H9 (cell line): ENCODE results near the gene CHL1. TPM values are rescaled to one million over a fixed set of nuclear protein-coding genes. Genes with fewer than 3 reads are reported as not detected.

Source experiments
- DNase-seq: peaks from one replicate; pipeline ENCODE4 v3.0.0-alpha.2; 2017
- H2AFZ ChIP-seq: one replicate; pipeline ENCODE4 v1.6.1; 2013; ENCODE audit warnings: mild to moderate bottlenecking, low read length, control low read depth, moderate library complexity
- H2AK5ac ChIP-seq: 2 replicates; pipeline ENCODE4 v1.6.1; 2013; ENCODE audit warnings: low read length, control low read depth, mixed read lengths; ENCODE audit not compliant: insufficient read length
- H2BK120ac ChIP-seq: one replicate; pipeline ENCODE4 v1.6.1; 2013; ENCODE audit warnings: low read depth, mild to moderate bottlenecking, low read length, control low read depth, inconsistent platforms; ENCODE audit not compliant: poor library complexity, severe bottlenecking
- H2BK12ac ChIP-seq: 2 replicates; pipeline ENCODE4 v1.6.1; 2013; ENCODE audit warnings: low read length, control low read depth, mixed read lengths, low read depth; ENCODE audit not compliant: insufficient read length
- H2BK15ac ChIP-seq: 2 replicates; pipeline ENCODE4 v1.6.1; 2013; ENCODE audit warnings: low read depth, low read length, control low read depth
- H2BK20ac ChIP-seq: one replicate; pipeline ENCODE4 v1.6.1; 2013; ENCODE audit warnings: low read depth, mild to moderate bottlenecking, low read length, control low read depth, inconsistent platforms; ENCODE audit not compliant: poor library complexity, severe bottlenecking
- H2BK5ac ChIP-seq: 2 replicates; pipeline ENCODE4 v1.6.1; 2013; ENCODE audit warnings: low read length, control low read depth, mixed read lengths; ENCODE audit not compliant: insufficient read length
- H3K14ac ChIP-seq: 2 replicates; pipeline ENCODE4 v1.6.1; 2013; ENCODE audit warnings: low read length, control low read depth; ENCODE audit not compliant: insufficient read depth
- H3K18ac ChIP-seq: 2 replicates; pipeline ENCODE4 v1.6.1; 2013; ENCODE audit warnings: low read depth, mild to moderate bottlenecking, mixed read lengths, low read length, control low read depth; ENCODE audit not compliant: insufficient read length
- H3K23ac ChIP-seq: 2 replicates; pipeline ENCODE4 v1.6.1; 2013; ENCODE audit warnings: low read length, control low read depth, mixed read lengths, low read depth; ENCODE audit not compliant: insufficient read length
- H3K23me2 ChIP-seq: 2 replicates; pipeline ENCODE4 v1.6.1; 2013; ENCODE audit warnings: low read depth, mild to moderate bottlenecking, mixed read lengths, low read length, control low read depth; ENCODE audit not compliant: insufficient read length, poor library complexity, severe bottlenecking
- H3K27ac ChIP-seq: 2 replicates; pipeline ENCODE4 v1.5.1; 2013; ENCODE audit warnings: low read length, control low read depth, mixed read lengths, low read depth; ENCODE audit not compliant: insufficient read length
- H3K27me3 ChIP-seq: 2 replicates; pipeline ENCODE4 v1.6.1; 2013; ENCODE audit warnings: low read length, control low read depth, inconsistent platforms; ENCODE audit not compliant: insufficient read depth
- H3K4ac ChIP-seq: 2 replicates; pipeline ENCODE4 v1.6.1; 2013; ENCODE audit warnings: low read depth, mild to moderate bottlenecking, control low read depth, inconsistent platforms, low read length, moderate library complexity
- H3K4me1 ChIP-seq: 2 replicates; pipeline ENCODE4 v1.6.1; 2013; ENCODE audit warnings: low read length, control low read depth, inconsistent platforms; ENCODE audit not compliant: insufficient read depth
- H3K4me2 ChIP-seq: 2 replicates; pipeline ENCODE4 v1.6.1; 2013; ENCODE audit warnings: low read length, control low read depth, mixed read lengths; ENCODE audit not compliant: insufficient read length, insufficient read depth
- H3K56ac ChIP-seq: 2 replicates; pipeline ENCODE4 v1.6.1; 2013; ENCODE audit warnings: low read depth, mild to moderate bottlenecking, mixed read lengths, low read length, control low read depth; ENCODE audit not compliant: insufficient read length
- H3K79me1 ChIP-seq: 2 replicates; pipeline ENCODE4 v1.6.1; 2013; ENCODE audit warnings: low read depth, mild to moderate bottlenecking, moderate library complexity, low read length, control low read depth, inconsistent platforms; ENCODE audit not compliant: insufficient read depth, poor library complexity, severe bottlenecking
- H3K79me2 ChIP-seq: 2 replicates; pipeline ENCODE4 v1.6.1; 2013; ENCODE audit warnings: low read length, control low read depth, inconsistent platforms; ENCODE audit not compliant: insufficient read depth
- H3K9ac ChIP-seq: 2 replicates; pipeline ENCODE4 v1.6.1; 2013; ENCODE audit warnings: low read length, control low read depth, mixed read lengths; ENCODE audit not compliant: insufficient read length; ENCODE audit errors: extremely low read depth
- H3K9me3 ChIP-seq: one replicate; pipeline ENCODE4 v1.6.1; 2013; ENCODE audit warnings: low read depth, low read length, inconsistent platforms; ENCODE audit not compliant: control insufficient read depth
- H3T11ph ChIP-seq: one replicate; pipeline ENCODE4 v1.6.1; 2013; ENCODE audit warnings: mild to moderate bottlenecking, low read length, control low read depth, inconsistent platforms
- H4K20me1 ChIP-seq: one replicate; pipeline ENCODE4 v1.6.1; 2013; ENCODE audit not compliant: control insufficient read depth, insufficient read length, insufficient read depth
- H4K5ac ChIP-seq: 2 replicates; pipeline ENCODE4 v1.6.1; 2013; ENCODE audit warnings: low read depth, mild to moderate bottlenecking, mixed read lengths, low read length, control low read depth; ENCODE audit not compliant: insufficient read length
- H4K8ac ChIP-seq: replicated peaks from 2 replicates; pipeline ENCODE4 v1.6.1; 2013; ENCODE audit warnings: low read length, control low read depth, mixed read lengths, low read depth; ENCODE audit not compliant: insufficient read length
- H4K91ac ChIP-seq: 2 replicates; pipeline ENCODE4 v1.6.1; 2013; ENCODE audit warnings: low read depth, mild to moderate bottlenecking, moderate library complexity, mixed read lengths, low read length, control low read depth; ENCODE audit not compliant: insufficient read length
- H3K27ac Mint-ChIP-seq, 3 experiments: 2 replicates in 2 of 3; 3 replicates in 1 of 3; pipeline ENCODE4 v1.8.0; 2020 to 2021; ENCODE audit warnings: mixed read lengths in 3 of 3, mild to moderate bottlenecking in 1 of 3, moderate library complexity in 1 of 3
- H3K27me3 Mint-ChIP-seq: 2 replicates; pipeline ENCODE4 v1.8.0; 2021; ENCODE audit warnings: low read depth, mild to moderate bottlenecking, moderate library complexity, mixed read lengths
- H3K36me3 Mint-ChIP-seq, 3 experiments: 2 replicates in 2 of 3; 3 replicates in 1 of 3; pipeline ENCODE4 v1.8.0; 2020 to 2021; ENCODE audit warnings: low read depth in 3 of 3, mixed read lengths in 3 of 3; ENCODE audit not compliant: insufficient read depth in 1 of 3
- H3K4me1 Mint-ChIP-seq, 2 experiments: 2 replicates each; pipeline ENCODE4 v1.8.0; 2020; ENCODE audit warnings: mixed read lengths in 2 of 2
- H3K4me3 Mint-ChIP-seq, 2 experiments: 2 replicates in 1 of 2; 3 replicates in 1 of 2; pipeline ENCODE4 v1.8.0; 2020 to 2021; ENCODE audit warnings: mild to moderate bottlenecking in 2 of 2, mixed read lengths in 2 of 2, moderate library complexity in 1 of 2
- H3K9me3 Mint-ChIP-seq, 2 experiments: 2 replicates in 1 of 2; 3 replicates in 1 of 2; pipeline ENCODE4 v1.8.0; 2020; ENCODE audit warnings: mild to moderate bottlenecking in 2 of 2, mixed read lengths in 2 of 2, moderate library complexity in 1 of 2
- WGBS: extraction: QIAGEN DNeasy Blood & Tissue Kit; methylation state at CpG from one replicate; pipeline ENCODE4 v1.1.7; 2013; ENCODE audit warnings: missing lambda C conversion rate, low lambda C conversion rate, mixed read lengths; ENCODE audit not compliant: insufficient read length; ENCODE audit errors: extremely low coverage; 5-methylcytosine and 5-hydroxymethylcytosine counted together
- total RNA-seq: library from RNA; stranded (reverse); gene quantifications from 2 replicates; pipeline ENCODE4 v1.2.1, GENCODE V29; 2021
- TF ChIP-seq, protein P1 (sequence below): fragments of 200-600 bp; sonication (generic); conservative IDR thresholded peaks from 3 replicates; pipeline ENCODE4 v1.8.0; 2021; ENCODE audit warnings: antibody characterized with exemption, mild to moderate bottlenecking

CHL1 gene
- total RNA-seq, 1 experiment from 2014 or later: not detected

DNA sequence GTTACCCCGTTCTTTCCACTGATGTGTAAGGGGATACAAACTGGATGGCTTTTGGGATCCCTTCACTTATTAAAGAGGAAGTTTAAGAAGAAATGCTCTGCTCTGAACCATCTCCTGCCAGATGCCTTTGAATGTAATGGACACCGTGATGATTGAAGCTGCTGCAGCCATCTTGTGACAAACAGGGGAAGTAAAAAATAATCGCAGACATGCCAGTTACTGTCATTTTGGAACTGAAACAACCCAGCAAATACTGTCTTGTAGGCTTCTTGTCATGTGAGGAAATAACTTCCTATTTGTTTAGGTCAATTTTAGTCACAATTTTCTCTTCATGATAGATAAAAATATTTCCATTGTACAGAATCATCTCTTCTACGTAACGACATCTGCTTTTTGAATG is 224.0 kb downstream of the CHL1 start:
- H3K23me2 ChIP-seq: no peaks in the 10 kb centered on the region
- no peak overlapping the region for H2BK5ac ChIP-seq
- H3K79me1 ChIP-seq: no peaks in the 10 kb centered on the region
- no peak overlapping the region for H3K56ac ChIP-seq
- no peak overlapping the region for H2AK5ac ChIP-seq
- Mint-ChIP-seq H3K4me3 (no peak overlapping the region), H3K27me3 (peaks cover 56% of the 10 kb centered on the region), H3K27ac (no peak overlapping the region), H3K36me3 (no peaks in the 10 kb centered on the region), H3K9me3 (no peaks in the 10 kb centered on the region; a peak in 1 of 5 replicates), H3K4me1 (0 out of 4 replicates have a peak, but pooled peaks cover 0 to 2% of the 10 kb centered on the region in 2 experiments)
- H3K4me2 ChIP-seq: no peak overlapping the region
- no peak overlapping the region for H2BK12ac ChIP-seq
- no peaks in the 10 kb centered on the region for H3K9me3 ChIP-seq
- no peak overlapping the region for H2BK120ac ChIP-seq
- peaks cover 17% of the 10 kb centered on the region for H3K27me3 ChIP-seq
- no peaks in the 10 kb centered on the region for H4K20me1 ChIP-seq
- H3K14ac ChIP-seq: no peak overlapping the region
- no peak overlapping the region for H3K23ac ChIP-seq
- TF ChIP-seq, protein P1, sequence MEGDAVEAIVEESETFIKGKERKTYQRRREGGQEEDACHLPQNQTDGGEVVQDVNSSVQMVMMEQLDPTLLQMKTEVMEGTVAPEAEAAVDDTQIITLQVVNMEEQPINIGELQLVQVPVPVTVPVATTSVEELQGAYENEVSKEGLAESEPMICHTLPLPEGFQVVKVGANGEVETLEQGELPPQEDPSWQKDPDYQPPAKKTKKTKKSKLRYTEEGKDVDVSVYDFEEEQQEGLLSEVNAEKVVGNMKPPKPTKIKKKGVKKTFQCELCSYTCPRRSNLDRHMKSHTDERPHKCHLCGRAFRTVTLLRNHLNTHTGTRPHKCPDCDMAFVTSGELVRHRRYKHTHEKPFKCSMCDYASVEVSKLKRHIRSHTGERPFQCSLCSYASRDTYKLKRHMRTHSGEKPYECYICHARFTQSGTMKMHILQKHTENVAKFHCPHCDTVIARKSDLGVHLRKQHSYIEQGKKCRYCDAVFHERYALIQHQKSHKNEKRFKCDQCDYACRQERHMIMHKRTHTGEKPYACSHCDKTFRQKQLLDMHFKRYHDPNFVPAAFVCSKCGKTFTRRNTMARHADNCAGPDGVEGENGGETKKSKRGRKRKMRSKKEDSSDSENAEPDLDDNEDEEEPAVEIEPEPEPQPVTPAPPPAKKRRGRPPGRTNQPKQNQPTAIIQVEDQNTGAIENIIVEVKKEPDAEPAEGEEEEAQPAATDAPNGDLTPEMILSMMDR: no peak
- H2AFZ ChIP-seq: no peak overlapping the region
- H3K79me2 ChIP-seq: no peaks in the 10 kb centered on the region
- H3K18ac ChIP-seq: no peak overlapping the region
- no peak overlapping the region for H2BK20ac ChIP-seq
- H3K4ac ChIP-seq: no peak overlapping the region
- H3T11ph ChIP-seq: no peak overlapping the region
- no peak overlapping the region for H4K8ac ChIP-seq
- no peak overlapping the region for H4K91ac ChIP-seq
- DNase-seq: no peak
- H4K5ac ChIP-seq: no peak overlapping the region
- H3K4me1 ChIP-seq: no peaks in the 10 kb centered on the region
- H3K27ac ChIP-seq: no peak overlapping the region
- no CpG with 5 or more reads among the region's 5 CpGs for WGBS
- no peak overlapping the region for H2BK15ac ChIP-seq
- H3K9ac ChIP-seq: no peak overlapping the region
